GM19351 (cell line): Measurements from ENCODE around the gene C16orf46.
"Not testable (repeated sequence)": the region's sequence is repeated elsewhere in the genome, so short reads cannot be mapped to it uniquely, and the experiment has no call there.

Experiments used
- ATAC-seq: cut with Tn5 transposase; IDR thresholded peaks from one replicate; pipeline ENCODE4 v1.9.1; 2021; ENCODE audit warnings: mild to moderate bottlenecking, moderate library complexity; ENCODE audit not compliant: unreplicated experiment

The C16orf46 gene, protein sequence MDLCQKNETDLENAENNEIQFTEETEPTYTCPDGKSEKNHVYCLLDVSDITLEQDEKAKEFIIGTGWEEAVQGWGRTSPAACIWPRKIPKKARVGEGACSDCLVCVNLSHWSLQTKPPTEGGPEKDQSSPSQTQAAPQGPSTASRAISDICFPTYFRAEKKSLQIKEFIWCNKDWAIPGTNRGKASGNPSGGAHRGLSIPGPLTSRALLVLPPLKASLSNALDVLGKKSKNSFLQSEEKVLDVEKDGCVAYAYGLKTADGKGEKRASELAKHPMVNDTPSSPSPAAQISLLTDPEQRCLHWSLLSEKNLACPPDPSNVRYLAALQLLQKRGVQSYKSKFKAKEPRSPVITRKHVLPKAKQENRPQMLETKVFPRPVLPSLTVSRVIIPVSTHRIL

DNA sequence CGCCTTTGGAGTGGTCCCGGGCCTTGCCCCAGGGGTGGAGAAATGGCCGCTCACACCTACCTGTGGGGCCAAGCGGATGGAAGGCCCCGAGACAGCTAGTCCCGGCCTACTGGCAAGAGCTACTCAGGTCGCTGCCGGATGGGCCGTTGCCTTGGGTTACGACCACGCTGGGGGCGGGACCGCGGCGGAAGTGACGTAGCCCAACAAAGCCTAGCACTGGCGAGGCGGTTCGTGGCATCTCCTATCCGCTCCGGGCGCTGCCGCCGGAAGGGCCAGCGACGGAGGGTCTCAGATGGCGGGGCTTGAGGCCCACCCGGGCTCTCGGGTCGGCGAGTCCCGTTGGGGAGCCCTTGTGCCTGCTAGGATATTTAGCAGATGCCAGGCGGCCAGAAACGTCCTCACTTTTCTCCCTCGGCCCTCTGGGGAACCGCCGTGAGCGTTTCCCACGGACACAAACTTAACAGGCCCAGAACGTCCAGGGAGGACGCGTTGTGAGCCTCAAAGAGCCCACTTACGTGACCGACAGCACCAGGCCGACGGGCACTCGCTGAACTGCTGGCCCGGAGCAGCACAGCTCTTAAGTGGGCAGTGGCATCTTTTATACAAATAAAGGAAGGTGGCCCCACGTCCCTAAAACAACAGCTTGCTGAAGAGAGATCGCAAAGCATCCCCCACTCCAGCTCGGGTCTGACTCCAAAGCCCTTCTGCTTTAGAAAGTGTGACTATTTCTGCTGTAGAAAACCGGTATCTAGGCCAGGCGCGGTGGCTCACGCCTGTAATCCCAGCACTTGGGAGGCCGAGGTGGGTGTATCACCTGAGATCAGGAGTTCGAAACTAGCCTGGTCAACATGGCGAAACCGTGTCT, at the start of gene C16orf46:
Gene C16orf46 (minus strand): TSS at position 163 of the 865 bp plus-strand sequence. CDS start 13,283 bp downstream, outside the sequence.
- peak; percentile 93 for ATAC-seq

DNA sequence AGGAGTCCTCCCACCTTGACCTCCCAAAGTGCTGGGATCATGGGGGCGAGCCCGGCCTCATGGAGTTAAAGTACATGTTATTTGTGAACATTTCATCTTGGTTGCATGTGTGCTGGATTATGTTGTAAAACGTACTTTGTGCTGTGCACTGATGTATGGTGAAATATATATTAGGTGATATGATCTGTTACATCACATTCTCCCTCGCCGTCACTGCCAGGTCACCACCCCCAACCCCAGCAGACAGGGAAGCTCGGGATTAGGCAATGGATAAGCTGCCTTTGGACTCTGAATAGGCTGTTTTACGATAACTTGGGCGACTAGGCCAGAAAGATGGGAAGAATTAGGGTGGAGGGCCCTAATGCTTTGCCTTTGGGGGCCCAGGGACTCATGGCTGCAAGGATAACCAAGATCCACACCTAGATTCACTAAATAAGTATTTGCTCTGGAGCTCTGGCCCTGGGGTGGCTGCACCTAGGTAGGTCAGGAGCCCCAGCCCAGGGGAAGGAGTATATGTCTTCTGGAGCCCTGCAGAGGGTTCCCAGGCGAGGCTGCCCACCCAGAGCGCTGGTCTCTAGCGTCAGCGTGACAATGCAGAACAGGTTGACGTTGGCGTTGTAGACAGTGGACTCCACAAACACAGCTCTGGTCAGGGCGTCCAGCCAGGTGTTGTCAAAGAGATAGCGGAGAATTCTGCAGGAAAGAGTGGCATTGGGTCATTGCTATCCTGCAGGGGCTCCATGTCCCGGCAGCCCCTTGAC, 46.2 kb upstream of the C16orf46 start:
- no peak for ATAC-seq

DNA sequence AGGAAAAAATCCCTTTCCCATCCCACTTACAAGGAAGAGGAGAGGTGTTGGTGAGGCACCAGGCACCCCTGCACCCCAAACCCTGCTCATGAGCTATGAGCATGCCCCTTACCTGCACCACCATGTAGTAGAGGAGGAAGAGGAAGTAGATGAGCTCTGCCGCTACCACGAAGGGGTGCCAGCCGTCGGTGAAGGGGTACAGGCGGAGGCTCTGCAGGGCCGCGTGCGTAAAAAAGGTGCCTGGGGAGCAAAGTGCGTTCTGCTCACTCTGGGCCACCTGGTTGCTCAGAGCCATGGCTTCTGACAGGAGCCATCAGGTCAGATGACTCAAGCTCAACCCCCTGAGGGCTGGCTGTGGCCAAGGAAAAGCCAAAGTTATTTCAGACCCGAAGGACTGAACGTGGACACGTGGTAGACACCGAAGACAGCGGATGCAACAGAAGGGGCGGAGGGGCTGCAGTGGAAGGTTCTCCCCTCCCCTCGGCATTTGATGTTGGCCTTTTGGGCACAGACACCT, 44.5 kb upstream of the C16orf46 start:
- ATAC-seq, result no peak

DNA sequence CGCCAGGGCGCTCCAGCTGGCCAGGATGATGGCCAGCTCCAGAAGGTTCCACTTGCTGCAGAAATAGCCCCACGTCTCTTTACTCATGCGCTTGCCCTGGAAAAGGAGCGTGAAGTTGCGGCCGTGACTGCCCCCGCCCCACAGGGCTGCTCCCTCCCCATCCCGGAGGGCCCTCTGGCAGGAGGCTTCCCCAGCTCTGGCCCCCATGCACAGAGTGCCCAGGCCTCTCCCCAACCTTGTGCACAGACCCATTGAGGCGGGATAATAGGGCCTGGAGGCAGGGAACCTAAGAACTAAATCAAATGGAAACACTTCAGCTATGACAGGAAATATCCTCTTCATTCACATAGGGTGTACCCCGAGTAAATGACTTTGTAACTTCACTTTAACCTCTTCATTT, 40.4 kb upstream of the C16orf46 start:
- ATAC-seq, result no peak

DNA sequence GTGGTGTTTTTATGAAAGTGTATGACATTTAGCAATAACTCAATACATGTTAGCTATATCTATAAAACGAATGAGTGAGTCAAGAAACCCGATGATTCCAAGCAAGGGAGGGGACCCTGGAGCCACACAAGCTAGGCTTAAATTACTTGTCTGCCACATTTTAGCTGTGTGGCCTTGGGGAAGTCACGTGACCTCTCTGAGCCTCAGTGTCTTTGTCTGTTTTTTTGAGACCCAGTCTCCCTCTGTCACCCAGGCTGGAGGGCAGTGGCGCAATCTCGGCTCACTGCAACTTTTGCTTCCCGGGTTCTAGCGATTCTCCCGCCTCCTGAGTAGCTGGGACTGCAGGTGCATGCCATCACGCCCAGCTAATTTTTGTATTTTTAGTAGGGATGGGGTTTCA, 39.2 kb upstream of the C16orf46 start:
- ATAC-seq, result no peak

DNA sequence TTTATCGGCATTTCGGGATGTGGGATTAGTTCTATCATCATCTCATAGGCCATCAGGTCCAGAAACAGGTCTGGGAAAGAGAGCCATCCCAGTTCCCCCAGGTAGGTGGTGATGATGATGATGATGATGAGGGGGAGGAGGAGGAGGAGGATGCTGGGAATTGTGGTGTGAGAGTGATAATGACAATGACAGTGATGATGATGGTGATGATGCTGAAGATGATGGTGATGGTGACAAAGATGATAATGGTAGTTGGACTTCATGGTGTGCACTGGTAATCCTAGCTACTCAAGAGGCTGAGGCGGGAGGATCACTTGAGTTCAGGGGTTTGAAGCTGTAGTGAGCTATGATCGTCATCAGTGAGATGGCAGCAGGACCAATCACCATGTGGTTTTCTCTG, 35.4 kb upstream of the C16orf46 start:
- ATAC-seq, result no peak

DNA sequence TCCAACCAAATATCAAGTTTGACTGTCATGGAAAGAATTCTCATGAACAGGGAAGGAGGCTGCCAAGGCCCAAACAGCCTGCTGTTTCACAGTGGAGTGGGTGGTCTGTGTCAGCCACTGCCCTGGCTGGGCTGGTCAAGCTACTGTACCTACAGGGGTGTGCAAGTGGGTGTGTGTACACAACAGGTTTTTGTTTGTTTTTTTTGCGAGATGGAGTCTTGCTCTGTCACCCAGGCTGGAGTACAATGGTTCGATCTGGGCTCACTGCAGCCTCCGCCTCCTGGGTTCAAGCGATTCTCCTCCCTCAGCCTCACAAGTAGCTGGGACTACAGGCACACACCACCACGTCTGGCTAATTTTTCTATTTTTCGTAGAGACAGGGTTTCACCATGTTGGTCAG, 32.2 kb upstream of the C16orf46 start:
- ATAC-seq, result not testable (repeated sequence)

DNA sequence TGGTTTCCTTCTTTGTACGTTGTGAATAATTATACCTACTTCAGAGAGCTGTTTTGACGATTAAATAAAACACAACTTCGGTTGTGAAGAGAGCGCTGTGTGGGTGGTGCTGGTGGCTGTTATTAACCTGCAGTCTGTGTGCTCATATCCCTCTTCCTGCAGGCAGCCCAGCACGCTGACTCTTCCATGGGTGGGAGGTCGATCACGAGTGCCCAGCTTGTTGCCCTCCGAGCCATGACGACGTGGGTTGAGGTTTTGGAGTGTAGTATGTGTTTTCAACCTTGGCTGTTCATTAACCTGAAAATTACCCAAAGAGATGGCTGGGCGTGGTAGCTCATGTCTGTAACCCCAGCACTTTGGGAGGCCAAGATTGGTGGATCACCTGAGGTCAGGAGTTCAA, 30.5 kb upstream of the C16orf46 start:
- no peak for ATAC-seq

DNA sequence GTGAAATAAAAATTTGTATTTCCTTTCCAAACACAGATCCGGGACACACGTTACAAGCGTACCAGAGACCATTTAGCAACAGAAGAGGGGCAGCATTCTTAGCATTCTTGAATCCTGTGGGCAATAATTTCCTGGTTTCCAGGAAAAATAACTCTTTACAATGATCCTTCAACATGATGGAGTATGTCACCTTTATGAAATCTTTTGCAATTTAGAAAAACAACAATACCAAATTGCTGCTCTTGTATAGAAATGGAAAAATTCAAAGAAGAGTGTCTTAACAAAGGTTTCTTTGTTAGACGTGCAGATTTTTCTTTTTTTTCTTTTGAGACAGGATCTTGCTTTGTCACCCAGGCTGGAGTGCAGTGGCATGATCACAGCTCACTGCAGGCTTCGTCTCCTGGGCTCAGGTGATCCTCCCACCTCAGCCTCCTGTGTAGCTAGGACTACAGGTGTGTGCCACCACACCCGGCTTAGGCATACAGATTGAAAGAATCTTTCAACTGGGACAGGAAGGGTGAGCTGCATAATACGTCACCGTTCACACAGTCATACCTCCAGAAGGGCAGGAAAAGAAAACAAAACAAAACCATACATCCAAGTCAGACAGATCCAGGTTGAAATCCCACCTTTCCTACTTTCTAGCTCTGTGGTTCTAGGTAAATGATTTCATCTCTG, 29.9 kb upstream of the C16orf46 start:
- ATAC-seq, result no peak

DNA sequence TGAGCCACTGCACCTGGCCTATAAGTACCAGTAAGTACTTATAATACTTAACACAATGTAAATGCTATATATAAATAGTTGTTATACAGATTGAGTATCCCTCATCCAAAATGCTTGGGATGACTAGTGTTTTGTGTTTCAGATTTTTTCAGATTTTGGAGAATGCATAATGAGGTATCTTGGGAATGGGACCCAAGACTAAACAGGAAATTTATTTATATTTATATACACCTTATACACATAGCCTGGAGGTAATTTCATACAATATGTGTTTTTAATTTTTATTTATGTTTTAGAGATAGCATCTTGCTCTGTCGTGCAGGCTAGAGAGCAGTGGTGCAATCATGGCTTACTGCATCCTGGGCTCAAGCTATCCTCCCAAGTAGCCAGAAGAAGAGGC, 28.9 kb upstream of the C16orf46 start:
- no peak for ATAC-seq

- ATAC-seq, result no peak
Observed at GRCh38 chr16:81101702-81102101, 24.7 kb upstream of the C16orf46 start.

DNA sequence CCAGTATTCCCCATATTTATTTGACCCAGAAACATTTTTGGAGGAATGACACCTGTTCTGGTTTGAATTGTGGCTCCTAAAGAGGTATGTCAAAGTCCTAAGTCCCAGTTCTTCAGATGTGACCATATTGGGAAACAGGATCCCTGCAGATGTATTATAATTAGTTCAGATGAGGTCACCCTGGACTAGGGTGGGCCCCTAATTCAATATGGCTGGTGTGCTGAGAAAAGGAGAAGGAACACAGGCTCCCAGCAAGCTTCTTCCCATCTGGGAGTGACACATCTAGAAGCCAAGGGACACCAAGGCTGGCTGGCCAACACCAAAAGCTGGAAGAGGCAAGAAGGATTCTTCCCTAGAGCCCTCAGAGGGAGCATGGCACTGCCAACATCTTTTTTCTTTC, 22.9 kb upstream of the C16orf46 start:
- ATAC-seq, result no peak

DNA sequence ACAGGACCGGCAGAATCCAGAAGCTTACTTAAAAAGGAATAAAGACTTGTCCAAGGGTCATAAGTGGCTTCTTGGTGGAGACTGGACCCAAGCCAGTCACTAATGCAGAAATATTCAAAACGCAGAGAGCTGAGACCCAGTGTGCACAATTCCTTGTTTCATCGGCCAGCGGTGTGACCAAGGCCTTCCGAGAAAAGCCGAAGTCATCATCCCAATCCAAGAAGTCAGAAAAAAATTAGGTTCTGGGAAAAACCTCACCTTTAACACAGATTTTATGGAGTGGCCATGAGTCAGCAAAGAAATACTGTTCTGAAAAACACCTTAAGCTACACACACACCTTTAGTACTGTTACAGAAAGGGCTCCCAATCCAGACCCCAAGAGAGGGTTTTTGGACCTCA, 20.2 kb upstream of the C16orf46 start:
- no peak for ATAC-seq

DNA sequence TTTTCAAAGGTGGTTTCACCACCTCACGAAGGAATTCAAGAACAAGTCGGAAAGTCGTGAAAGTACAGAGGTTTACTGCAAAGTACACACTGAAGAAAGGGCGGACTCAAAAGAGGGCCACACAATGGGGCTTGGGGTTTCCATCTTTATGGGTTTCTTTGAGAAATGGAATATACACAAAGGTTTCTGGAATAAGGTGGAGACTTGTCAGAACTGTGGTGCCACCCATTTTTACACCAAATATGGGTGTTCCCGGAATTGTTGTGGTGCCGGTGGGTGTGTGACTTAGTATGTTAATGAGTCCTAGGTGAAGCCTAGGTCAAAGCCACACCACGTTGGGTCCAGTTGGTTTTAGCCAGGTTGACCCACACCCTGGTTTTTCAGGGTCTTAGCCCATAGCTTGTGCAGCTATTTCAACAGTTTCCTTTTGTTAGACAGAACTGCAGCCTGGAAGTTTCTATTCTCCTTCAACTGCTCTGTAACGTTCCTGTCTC, 19.7 kb upstream of the C16orf46 start:
- no peak for ATAC-seq

DNA sequence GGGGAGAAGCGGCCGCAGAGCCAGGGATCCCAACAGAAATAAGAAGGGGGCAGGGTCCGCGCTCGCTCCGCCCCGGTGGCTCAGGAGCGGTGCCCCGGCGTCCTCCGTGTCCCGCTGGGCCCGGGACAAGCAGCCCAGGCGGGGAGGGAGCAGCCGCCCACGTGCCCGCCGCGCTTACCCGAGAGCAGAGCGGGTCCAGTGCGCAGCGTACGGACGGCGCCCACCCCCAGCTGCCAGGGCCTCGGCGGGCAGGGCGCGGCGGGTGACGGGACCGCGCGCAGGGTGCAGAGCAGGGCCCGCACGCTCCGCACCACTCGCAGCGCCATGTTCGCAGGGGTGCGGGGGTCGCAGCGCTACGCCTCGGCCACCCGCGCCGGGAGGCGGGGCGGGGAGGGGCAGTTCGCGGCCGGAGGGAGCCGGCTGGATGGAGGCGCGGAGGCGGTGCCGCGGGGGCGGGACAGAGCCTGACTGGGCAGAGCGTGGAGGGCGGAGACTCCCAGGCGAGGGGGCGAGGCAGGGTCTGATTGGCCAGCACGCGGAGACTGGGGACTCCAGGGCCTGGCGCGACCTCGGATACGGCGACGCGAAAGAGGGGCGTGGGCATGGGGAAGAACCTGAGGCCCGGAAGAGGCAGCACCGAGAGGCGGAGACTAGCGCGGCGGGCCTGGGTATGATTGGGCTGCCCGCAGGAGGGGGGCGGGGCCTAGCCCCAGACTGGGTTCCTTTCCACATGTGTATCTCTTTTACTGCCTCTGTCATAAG, 19.1 kb upstream of the C16orf46 start, which contains the start of gene GCSH:
Gene GCSH (minus strand): TSS at position 443 of the 762 bp plus-strand sequence. CDS start 117 bp downstream, at position 326.
- ATAC-seq, result peak; percentile 96

GRCh38 chr16:81095653-81095952, 18.6 kb upstream of the C16orf46 start:
- ATAC-seq, result peak; percentile 9

- ATAC-seq, result no peak
Observed at GRCh38 chr16:81094771-81095251, 17.8 kb upstream of the C16orf46 start.

DNA sequence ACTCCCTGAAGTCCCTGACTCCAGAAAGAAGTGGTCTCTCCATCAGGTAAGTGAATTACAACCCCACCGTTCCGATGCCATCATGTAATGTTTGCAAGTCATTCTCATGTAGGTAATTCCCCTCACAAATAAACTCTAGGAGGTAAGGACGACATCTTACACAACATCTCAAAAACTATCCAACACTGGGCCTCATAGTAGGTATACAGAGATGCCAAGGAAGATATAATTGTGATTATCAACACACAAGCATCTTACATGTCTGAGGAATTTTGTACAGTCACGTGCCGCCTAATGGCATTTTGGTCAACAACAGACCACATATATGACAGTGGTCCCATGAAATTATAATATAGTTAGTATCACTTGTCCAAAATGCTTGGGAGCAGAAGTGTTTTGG, 11.8 kb upstream of the C16orf46 start:
- ATAC-seq, result no peak

- ATAC-seq, result no peak
Observed at GRCh38 chr16:81081014-81081413, 4.0 kb upstream of the C16orf46 start.
